Hematopoietic multipotent progenitor cell treated with erythropoietin and hydrocortisone succinate and interleukin-3 and kit ligand, for 17 days (in vitro differentiated cells): ENCODE measurements around the gene NRIP2.

ENCODE experiments used
- DNase-seq: peaks from one replicate; pipeline ENCODE4 v3.0.0-alpha.2; 2015; ENCODE audit warnings: low spot score

Gene NRIP2

DNA sequence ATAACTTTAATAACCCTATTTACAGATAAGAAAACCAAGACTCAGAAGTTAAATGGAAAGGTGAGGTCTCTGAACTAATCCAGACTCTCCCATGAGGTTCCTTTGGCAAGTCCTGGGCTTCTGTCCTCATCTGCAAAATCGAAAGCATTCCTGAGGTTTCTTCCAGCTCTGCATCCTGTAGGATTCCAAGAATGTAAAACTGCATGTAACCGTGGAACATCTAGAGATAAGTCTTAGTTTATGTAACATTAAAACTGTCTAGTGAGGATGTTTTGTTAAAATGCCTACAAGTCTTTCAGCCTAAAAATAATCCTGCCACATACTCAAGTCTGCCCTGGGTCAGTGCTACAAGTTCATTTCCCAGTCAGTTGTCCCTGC is 29.7 kb downstream of the NRIP2 start:
- DNase-seq, result no peak

DNA sequence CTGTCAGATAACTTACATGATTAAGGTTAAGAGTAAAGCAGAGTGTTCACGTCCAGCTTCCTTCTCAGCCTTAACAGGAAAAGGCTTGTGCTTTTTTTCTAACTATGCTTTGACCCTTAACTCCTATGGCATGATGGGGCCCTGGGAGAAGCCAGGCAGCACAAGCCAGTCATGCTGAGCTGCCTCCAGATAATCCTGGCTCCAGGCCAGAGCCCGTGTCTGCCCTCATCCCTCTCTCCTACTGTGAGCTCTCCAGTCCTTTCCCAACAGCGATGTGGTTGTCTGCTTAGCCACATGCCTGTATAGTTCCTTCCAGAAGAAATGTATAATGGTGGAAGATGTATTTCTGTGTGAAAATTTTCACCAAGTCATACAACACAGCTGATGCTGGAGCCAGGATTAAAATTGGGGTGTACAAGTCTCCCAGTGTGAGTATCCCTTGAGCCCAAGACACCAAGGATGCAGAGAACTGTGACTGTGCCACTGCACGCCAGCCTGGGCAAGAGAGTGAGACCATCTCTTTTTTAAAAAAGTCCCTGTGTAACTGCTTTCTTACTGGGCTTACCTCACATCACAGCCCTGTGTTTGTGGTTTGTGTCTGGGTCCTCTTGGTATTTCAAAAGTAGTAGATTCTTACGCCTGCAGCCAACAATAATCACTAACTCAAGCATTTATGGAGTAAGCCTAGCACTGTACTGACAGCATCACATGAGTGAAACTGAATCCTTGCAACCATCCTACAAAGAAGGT is 30.3 kb downstream of the NRIP2 start:
- no peak for DNase-seq

DNA sequence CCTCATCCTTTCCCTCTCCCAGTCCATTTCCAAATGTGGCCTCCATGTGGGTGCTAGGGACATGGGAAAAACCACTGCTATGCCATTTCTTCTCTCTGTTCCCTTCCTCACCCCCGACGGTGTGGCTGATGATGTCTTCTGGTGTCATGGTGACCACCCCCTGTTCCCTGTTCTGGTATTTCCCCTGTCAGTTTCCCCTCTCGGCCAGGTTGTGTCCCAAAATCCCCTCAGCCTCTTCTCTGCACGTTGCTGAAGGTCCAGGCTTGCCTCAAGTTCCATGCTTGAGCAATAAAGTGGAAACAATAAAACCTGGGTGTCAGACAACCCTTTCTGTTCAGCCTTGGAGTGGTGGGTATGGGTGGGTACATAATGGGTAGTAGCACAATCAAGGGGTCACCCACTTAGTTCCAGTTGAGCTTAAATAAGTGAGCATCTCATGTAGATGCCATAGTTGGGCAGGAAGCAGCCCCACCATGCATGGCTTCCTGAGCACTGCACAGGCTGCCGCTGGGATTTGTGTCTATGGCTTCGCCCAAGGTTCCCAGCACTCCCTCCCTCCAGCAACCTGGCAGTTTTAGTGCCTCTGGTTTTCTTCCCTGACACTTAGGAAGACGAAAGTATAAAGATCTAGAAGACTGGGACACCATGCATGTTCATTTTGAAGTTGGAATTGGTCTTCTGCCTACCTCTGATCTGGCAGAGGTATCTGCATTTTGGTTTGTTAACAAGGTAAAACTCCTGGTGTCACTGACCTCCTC is 31.0 kb downstream of the NRIP2 start:
- DNase-seq, result no peak

DNA sequence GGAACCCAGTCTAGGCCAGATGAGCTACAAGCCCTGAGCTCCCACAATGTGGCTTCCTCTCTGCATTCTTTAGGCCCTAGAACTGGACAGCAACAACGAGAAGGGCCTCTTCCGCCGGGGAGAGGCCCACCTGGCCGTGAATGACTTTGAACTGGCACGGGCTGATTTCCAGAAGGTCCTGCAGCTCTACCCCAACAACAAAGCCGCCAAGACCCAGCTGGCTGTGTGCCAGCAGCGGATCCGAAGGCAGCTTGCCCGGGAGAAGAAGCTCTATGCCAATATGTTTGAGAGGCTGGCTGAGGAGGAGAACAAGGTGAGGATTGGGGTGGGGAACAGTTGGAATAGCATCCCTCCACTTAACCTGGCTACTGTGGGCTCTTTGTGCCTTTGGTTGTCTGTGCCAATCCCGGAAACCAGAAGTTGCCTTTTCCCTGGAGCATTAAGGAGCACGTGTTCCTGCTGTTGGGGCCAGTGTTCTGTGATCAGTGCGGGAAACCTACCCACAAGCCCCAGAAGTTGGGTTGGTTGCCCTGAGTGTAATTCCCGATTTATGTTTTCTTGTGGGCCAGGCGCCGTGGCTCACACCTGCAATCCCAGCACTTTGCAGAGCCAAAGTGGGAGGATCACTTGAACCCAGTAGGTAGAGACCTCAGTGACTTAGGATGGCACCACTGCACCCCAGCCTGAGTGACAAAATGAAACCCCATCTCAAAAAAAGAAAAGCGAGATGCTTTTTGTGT is 33.6 kb downstream of the NRIP2 start:
- no peak for DNase-seq

- no peak for DNase-seq
Measured at GRCh38 chr12:2800046-2800570, 34.7 kb downstream of the NRIP2 start.

DNA sequence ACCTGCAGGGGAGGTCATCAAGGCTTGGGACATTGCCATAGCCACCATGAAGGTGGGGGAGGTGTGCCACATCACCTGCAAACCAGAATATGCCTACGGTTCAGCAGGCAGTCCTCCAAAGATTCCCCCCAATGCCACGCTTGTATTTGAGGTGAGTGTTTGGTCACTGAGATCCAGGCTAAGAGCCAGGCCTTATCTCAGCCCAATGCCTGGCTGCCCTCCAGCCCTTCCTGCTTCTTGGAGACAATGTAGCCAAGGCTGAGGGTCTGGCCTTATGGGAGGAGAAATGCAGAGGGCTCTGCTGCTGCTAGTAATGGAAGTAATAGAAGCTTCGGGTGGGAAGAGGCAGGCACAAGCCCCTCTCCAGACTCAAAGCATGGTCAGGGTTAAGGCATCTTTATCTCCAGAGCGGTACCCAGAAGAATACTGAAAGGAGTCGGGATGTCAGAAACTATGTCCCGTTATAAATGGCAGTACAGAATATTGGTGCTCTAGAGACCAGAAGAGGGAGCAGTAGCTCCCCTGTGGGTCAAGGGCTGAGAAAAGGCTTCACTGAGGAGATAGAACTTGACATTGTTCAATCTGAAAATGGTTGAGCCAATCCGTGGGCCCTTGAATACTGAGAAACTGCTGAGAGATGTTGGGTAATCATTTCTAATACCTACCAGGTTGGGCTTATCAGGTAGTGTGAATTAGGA is 37.0 kb downstream of the NRIP2 start:
- DNase-seq, result no peak

DNA sequence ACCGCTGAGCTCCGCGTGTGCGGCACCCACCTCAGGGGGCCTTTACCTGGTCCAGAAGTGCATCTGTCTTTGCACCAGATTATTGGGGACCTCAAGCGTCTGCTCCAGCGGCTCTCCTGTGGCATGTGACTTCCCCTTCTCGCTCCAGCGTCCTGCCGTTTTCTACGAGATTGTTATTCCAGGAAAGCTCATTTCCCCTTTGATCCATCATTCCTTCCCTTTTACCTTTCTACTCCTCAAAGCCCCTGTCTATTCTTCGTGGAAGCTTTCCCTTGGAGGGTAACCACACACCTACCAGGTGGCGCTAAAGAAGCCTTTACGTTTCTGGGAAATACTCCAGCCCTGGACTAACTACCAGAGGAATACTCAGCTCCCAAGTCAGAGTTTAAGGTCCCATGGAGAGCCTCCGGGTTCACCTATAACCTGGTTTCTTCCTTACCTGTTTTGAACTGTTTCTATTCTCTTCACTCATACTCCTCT is 38.6 kb downstream of the NRIP2 start:
- DNase-seq, result peak; percentile 27

GRCh38 chr12:2795291-2796186 is 39.3 kb downstream of the NRIP2 start:
- DNase-seq, result peak; percentile 66

GRCh38 chr12:2794736-2795289 is 40.0 kb downstream of the NRIP2 start, which contains the start of gene FKBP4:
TSS of gene FKBP4 (plus strand) at chr12:2794970. CDS start at chr12:2795140, 170 bp downstream.
- DNase-seq, result peak; percentile 87

- DNase-seq, result peak; percentile 73
Measured at GRCh38 chr12:2794191-2794735, 40.6 kb downstream of the NRIP2 start.

GRCh38 chr12:2793561-2793960 is 41.3 kb downstream of the NRIP2 start:
- DNase-seq, result no peak

DNA sequence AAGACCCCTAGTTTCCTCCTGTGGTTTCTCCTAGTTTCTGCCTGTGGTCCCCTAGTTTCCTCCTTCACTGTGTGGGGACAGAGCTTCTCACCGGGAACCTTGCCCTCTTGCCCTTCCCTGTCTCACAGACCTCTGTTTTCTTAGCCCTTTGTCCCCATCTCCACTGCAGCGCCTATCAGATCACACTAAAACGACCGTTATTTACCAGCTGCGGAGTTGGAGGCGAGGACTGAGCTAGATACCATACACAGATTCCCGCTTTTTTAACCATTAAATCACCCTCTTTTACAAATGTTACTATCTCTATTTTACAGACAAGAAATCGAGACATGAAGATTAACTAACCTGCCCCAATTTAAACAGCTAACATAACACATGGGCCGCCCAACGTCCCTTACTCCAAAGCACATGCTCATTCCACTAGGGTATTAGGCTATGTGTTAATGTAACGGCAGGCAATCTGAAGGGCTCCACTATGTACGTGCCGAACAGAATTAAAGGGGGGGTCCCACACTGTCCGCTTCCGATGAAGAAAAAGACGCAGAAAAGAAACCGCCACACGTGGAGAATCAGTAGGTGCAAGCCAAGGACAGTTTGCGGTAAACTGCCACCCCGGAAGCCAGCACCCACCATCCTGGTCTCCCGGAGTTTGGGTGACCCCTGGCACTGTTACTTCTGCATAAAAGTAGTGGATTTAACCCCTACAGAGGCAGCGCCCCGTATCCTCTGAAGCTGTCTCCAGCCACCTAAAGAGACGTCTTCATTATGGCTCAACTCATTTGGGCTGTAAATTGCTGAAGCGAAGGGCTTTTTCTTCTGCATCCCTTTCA is 41.9 kb downstream of the NRIP2 start:
- DNase-seq, result no peak

DNA sequence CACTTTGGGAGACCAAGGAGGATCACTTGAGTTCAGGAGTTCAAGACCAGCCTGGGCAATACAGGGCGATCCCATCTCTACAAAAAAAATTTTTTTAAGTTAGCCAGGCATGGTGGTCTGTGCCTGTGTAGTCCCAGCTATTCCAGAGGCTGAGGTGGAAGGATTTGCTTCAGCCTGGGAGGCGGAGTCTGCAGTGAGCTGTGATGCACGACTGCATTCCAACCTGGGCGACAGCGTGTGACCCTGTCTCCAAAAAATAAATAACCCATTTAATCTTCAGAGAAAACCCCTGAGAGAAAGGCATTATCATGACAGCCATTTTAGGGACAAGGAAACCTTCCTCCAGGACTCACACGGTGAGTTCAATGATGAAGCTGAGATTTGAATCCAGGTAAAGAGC is 43.7 kb downstream of the NRIP2 start:
- DNase-seq, result no peak

DNA sequence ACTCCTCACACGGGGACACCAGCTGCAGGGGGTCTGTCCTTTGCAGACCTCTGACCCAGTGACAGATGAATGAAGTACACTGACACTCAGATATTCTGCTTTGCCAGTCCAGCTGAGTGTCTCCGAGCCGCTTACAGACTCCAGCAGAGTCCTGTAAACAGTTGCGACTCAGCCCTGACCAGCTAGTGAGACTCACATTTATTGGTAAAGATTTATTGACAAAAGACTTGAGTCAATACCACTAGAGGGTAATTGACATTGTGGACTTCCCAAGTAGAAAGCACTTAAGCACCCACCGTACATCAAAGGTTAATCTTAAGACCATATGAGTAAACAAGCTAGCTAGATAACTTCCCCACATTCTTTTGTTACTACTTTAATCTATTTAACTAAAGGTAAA is 49.8 kb downstream of the NRIP2 start:
- no peak for DNase-seq

DNA sequence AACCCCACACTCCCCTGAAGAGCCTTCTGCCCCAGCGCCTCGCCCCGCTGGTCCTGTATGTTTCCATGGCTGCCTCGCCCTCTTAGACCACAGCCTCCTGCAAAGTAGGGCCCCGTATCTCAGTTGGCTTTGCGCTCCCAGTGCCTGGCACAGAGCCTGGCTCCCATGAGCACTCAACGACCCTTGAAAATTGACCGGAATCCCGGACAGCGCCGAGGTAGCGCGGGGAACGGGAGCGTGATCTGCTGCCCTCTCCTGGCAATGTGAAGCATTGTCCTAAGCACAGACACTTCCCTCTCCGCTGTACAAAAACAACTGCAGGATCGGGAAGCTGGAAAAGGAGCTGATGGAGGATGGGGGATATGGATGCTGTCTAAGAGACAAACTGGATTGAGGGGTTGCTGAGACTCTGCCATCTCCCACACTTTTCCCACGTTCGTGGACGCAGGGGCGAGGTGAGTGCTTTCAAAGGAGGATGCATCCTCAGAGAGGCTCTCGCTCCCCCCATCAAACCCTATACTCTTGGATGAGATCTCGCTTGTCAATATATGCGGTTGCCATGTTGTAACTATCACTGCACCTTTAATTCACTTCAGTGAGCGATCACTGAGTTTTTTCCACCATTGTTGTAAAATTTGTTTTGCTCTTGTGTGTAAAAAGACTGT is 50.8 kb downstream of the NRIP2 start:
- DNase-seq, result peak; percentile 55

- DNase-seq, result no peak
Measured at GRCh38 chr12:2779281-2779680, 55.6 kb downstream of the NRIP2 start.

DNA sequence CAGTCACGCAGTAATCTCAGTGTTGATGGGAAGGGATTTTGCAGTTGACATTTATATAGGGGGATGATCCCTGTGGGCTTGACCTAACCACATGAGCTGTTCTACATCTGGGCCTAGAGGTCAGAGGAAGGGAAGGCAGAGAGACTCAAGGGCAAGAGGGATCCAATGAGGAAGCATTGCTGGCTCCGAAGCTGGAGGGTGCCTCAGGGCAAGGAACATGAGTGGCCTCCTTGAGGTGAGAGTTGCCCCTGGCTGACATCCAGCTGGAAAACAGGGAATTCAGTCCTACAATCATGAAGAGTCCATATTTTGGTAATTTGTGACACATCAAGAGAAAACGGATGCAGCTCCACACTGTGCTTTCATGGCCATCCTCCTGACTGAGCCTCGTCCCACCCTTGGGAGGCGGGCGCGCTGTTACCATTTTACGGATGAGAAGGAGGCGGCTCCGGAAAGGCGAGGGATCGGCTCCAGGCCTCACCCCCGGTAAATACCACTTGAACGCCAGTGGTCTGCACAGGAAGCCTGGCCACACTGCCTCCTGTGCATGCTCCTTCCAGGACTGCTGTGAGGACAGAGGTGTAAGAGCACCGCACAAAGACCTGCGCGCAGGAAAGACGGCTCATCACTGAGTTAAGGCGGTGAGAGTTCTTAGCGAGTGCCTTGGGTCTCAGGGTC is 58.6 kb downstream of the NRIP2 start:
- no peak for DNase-seq

- no peak for DNase-seq
Measured at GRCh38 chr12:2775431-2775830, 59.4 kb downstream of the NRIP2 start.
